Muscle of arm (tissue), 14 donors: Measurements from ENCODE around the gene C3orf49. TPM values are rescaled to one million over a fixed set of nuclear protein-coding genes. Genes with fewer than 3 reads are reported as not detected.

Experiments used
- DNase-seq: peaks from one replicate; pipeline ENCODE4 v3.0.0-alpha.2; 2013
- long read RNA-seq, 11 donors: transcript quantifications; one replicate each; lab custom pipeline, GENCODE V29; 2026
- polyA plus RNA-seq, 12 donors: library from polyadenylated mRNA; unstranded; fragments of 120-200 nt; gene quantifications; one replicate each; pipeline ENCODE4 v1.2.1, GENCODE V29; 2013; ENCODE audit not compliant: insufficient read length in 12 of 12

The C3orf49 gene
- under 1 TPM in 9 of 12 donors, not detected in 3; 0.16 to 0.97 (median 0.35) TPM for polyA plus RNA-seq
- long read RNA-seq, donor 1, partial matches to known transcripts = 243 of 361 reads
- long read RNA-seq, donor 1, other reads (novel, unspliced or antisense) = 118 of 361 reads
- long read RNA-seq, donor 2 = 0 reads
- long read RNA-seq, donor 3 = 0 reads
- long read RNA-seq, donor 4 = 0 reads
- long read RNA-seq, donor 5, partial matches to known transcripts = 113 of 220 reads
- long read RNA-seq, donor 5, other reads (novel, unspliced or antisense) = 107 of 220 reads
- long read RNA-seq, donor 6 = 0 reads
- long read RNA-seq, donor 7, partial matches to known transcripts = 31 of 31 reads
- long read RNA-seq, donor 7, other reads (novel, unspliced or antisense) = 0 of 31 reads
- long read RNA-seq, donor 8 = 0 reads
- long read RNA-seq, donor 9 = 0 reads
- long read RNA-seq, donor 10 = 0 reads
- long read RNA-seq, donor 11 = 0 reads

GRCh38 chr3:63819151-63819398 lies at the start of gene C3orf49:
TSS of gene C3orf49 (plus strand) at chr3:63819299. CDS start at chr3:63819472, 173 bp downstream.
- DNase-seq = no peak

- no peak for DNase-seq
These were observed 44.3 kb upstream of the C3orf49 start for GRCh38 chr3:63774781-63775180.

- no peak for DNase-seq
These were observed 39.9 kb upstream of the C3orf49 start for GRCh38 chr3:63779227-63779626.

- peak; percentile 2 for DNase-seq
These were observed 27.1 kb upstream of the C3orf49 start for GRCh38 chr3:63791974-63792373.

- DNase-seq = no peak
These were observed 23.7 kb upstream of the C3orf49 start for GRCh38 chr3:63795438-63795837.

GRCh38 chr3:63798544-63798943 lies 20.6 kb upstream of the C3orf49 start:
- DNase-seq = no peak

- no peak for DNase-seq
These were observed 20.1 kb upstream of the C3orf49 start for GRCh38 chr3:63798949-63799348.

GRCh38 chr3:63800097-63800496 lies 19.0 kb upstream of the C3orf49 start:
- DNase-seq = no peak

GRCh38 chr3:63803911-63804310 lies 15.2 kb upstream of the C3orf49 start:
- DNase-seq = no peak

- no peak for DNase-seq
These were observed 11.0 kb upstream of the C3orf49 start for GRCh38 chr3:63807961-63808565.

- DNase-seq = no peak
These were observed 10.5 kb upstream of the C3orf49 start for GRCh38 chr3:63808633-63809032.

GRCh38 chr3:63809607-63810006 lies 9.5 kb upstream of the C3orf49 start:
- DNase-seq = no peak

GRCh38 chr3:63814237-63814636 lies 4.9 kb upstream of the C3orf49 start:
- no peak for DNase-seq

GRCh38 chr3:63817225-63817624 lies 1.9 kb upstream of the C3orf49 start:
- DNase-seq = no peak

GRCh38 chr3:63818282-63819150 lies 583 bp upstream of the C3orf49 start:
- DNase-seq = peak; percentile 69

GRCh38 chr3:63824309-63824708 lies 5.2 kb downstream of the C3orf49 start:
- DNase-seq = no peak

GRCh38 chr3:63830526-63830925 lies 11.4 kb downstream of the C3orf49 start:
- DNase-seq = no peak

GRCh38 chr3:63832395-63832794 lies 13.3 kb downstream of the C3orf49 start:
- DNase-seq = no peak

- no peak for DNase-seq
These were observed 22.6 kb downstream of the C3orf49 start for GRCh38 chr3:63841704-63842103.

GRCh38 chr3:63842127-63842526 lies 23.0 kb downstream of the C3orf49 start:
- DNase-seq = no peak

GRCh38 chr3:63845215-63845614 lies 26.1 kb downstream of the C3orf49 start:
- no peak for DNase-seq

GRCh38 chr3:63847718-63848450 lies 28.8 kb downstream of the C3orf49 start:
- DNase-seq = no peak
